Karpas-422 (cell line): ENCODE results near the gene TFCP2L1. TPM values are rescaled to one million over a fixed set of nuclear protein-coding genes. Genes with fewer than 3 reads are reported as not detected.

Source experiments
- DNase-seq: peaks from one replicate; pipeline ENCODE4 v3.0.0-alpha.2; 2015
- H2AFZ ChIP-seq: fragments of 200-600 bp; sonication (generic); 2 replicates; pipeline ENCODE4 v1.6.1; 2014; ENCODE audit warnings: antibody characterized with exemption, low read length, mixed read lengths
- H3K27ac ChIP-seq: fragments of 200-600 bp; sonication (generic); 2 replicates; pipeline ENCODE4 v1.5.1; 2014; ENCODE audit warnings: mild to moderate bottlenecking, low read length, moderate library complexity
- H3K27me3 ChIP-seq: fragments of 200-600 bp; sonication (generic); 2 replicates; pipeline ENCODE4 v1.6.1; 2014; ENCODE audit warnings: low read length, mixed read lengths
- H3K36me3 ChIP-seq: fragments of 200-600 bp; sonication (generic); 2 replicates; pipeline ENCODE4 v1.6.1; 2014; ENCODE audit warnings: low read length, mixed read lengths; ENCODE audit not compliant: insufficient read depth
- H3K4me1 ChIP-seq: fragments of 200-600 bp; sonication (generic); 2 replicates; pipeline ENCODE4 v1.6.1; 2014; ENCODE audit warnings: mild to moderate bottlenecking, low read length, mixed read lengths
- H3K4me2 ChIP-seq: fragments of 200-600 bp; sonication (generic); 2 replicates; pipeline ENCODE4 v1.6.1; 2014; ENCODE audit warnings: low read length, low read depth, mild to moderate bottlenecking; ENCODE audit not compliant: poor library complexity, severe bottlenecking
- H3K4me3 ChIP-seq: fragments of 200-600 bp; sonication (generic); 2 replicates; pipeline ENCODE4 v1.5.1; 2014; ENCODE audit warnings: mild to moderate bottlenecking, antibody characterized with exemption, low read length, mixed read lengths
- H3K79me2 ChIP-seq: fragments of 200-600 bp; sonication (generic); 2 replicates; pipeline ENCODE4 v1.6.1; 2014; ENCODE audit warnings: mild to moderate bottlenecking, low read length, mixed read lengths
- H3K9ac ChIP-seq: fragments of 200-600 bp; sonication (generic); 2 replicates; pipeline ENCODE4 v1.6.0; 2014; ENCODE audit warnings: low read length
- H3K9me2 ChIP-seq: fragments of 200-600 bp; sonication (generic), shearing (Covaris generic); replicated peaks from 2 replicates; pipeline ENCODE4 v1.6.0; 2014; ENCODE audit warnings: mild to moderate bottlenecking, low read length, moderate library complexity; ENCODE audit not compliant: insufficient read depth
- H3K9me3 ChIP-seq: fragments of 300-700, 200-600 bp; sonication (generic); 2 replicates; pipeline ENCODE4 v1.6.1; 2014; ENCODE audit warnings: low read length, mixed read lengths
- H4K20me1 ChIP-seq: fragments of 200-600 bp; sonication (generic); 2 replicates; pipeline ENCODE4 v1.6.1; 2014; ENCODE audit warnings: mild to moderate bottlenecking, antibody characterized with exemption, low read length, low read depth; ENCODE audit not compliant: insufficient read depth
- total RNA-seq: library from RNA; depleted of rRNA; stranded (reverse); fragments of >200 nt; shearing (Covaris generic); gene quantifications from 2 replicates; pipeline ENCODE4 v1.2.3, GENCODE V29; 2014; ENCODE audit warnings: low replicate concordance

TFCP2L1 gene
- total RNA-seq, 1 experiment from 2014 or later = not detected

GRCh38 chr2:121239969-121240368, 45.0 kb downstream of the TFCP2L1 start:
- no peaks in the 10 kb centered on the region for H4K20me1 ChIP-seq
- H3K27ac ChIP-seq = no peak overlapping the region
- no peaks in the 10 kb centered on the region for H3K79me2 ChIP-seq
- no peaks in the 10 kb centered on the region for H3K9me2 ChIP-seq
- H3K36me3 ChIP-seq = no peaks in the 10 kb centered on the region
- no peaks in the 10 kb centered on the region for H3K27me3 ChIP-seq
- no peaks in the 10 kb centered on the region for H3K4me1 ChIP-seq
- DNase-seq = no peak
- no peak overlapping the region for H3K9ac ChIP-seq
- H3K4me3 ChIP-seq = no peak overlapping the region
- no peak overlapping the region for H2AFZ ChIP-seq
- H3K4me2 ChIP-seq = no peak overlapping the region
- H3K9me3 ChIP-seq = no peaks in the 10 kb centered on the region

GRCh38 chr2:121239471-121239870, 45.5 kb downstream of the TFCP2L1 start:
- Histone ChIP-seq H3K36me3 (no peaks in the 10 kb centered on the region), H3K9me3 (no peaks in the 10 kb centered on the region), H3K79me2 (no peaks in the 10 kb centered on the region), H3K9ac (no peak overlapping the region), H3K27me3 (no peaks in the 10 kb centered on the region), H3K4me3 (no peak overlapping the region), H3K27ac (no peak overlapping the region), H3K9me2 (no peaks in the 10 kb centered on the region), H4K20me1 (no peaks in the 10 kb centered on the region), H2AFZ (no peak overlapping the region), H3K4me1 (no peaks in the 10 kb centered on the region), H3K4me2 (no peak overlapping the region)
- no peak for DNase-seq

- no peaks in the 10 kb centered on the region for H3K36me3 ChIP-seq
- no peak overlapping the region for H3K9ac ChIP-seq
- no peak overlapping the region for H2AFZ ChIP-seq
- no peaks in the 10 kb centered on the region for H3K27me3 ChIP-seq
- H3K27ac ChIP-seq = no peak overlapping the region
- H3K9me2 ChIP-seq = no peaks in the 10 kb centered on the region
- H3K4me1 ChIP-seq = no peaks in the 10 kb centered on the region
- no peaks in the 10 kb centered on the region for H4K20me1 ChIP-seq
- H3K4me3 ChIP-seq = no peak overlapping the region
- no peaks in the 10 kb centered on the region for H3K9me3 ChIP-seq
- H3K79me2 ChIP-seq = no peaks in the 10 kb centered on the region
- no peak for DNase-seq
- no peak overlapping the region for H3K4me2 ChIP-seq
Measured at GRCh38 chr2:121238828-121239227, 46.2 kb downstream of the TFCP2L1 start.

- Histone ChIP-seq H3K4me1 (no peaks in the 10 kb centered on the region), H3K36me3 (no peaks in the 10 kb centered on the region), H3K9ac (no peak overlapping the region), H3K79me2 (no peaks in the 10 kb centered on the region), H2AFZ (no peak overlapping the region), H3K9me3 (no peaks in the 10 kb centered on the region), H3K4me3 (no peak overlapping the region), H3K27ac (no peak overlapping the region), H3K4me2 (no peak overlapping the region), H4K20me1 (no peaks in the 10 kb centered on the region), H3K27me3 (no peaks in the 10 kb centered on the region), H3K9me2 (no peaks in the 10 kb centered on the region)
- DNase-seq = no peak
Measured at GRCh38 chr2:121237980-121238665, 46.9 kb downstream of the TFCP2L1 start.

GRCh38 chr2:121237336-121237979, 47.5 kb downstream of the TFCP2L1 start:
- Histone ChIP-seq H3K9me3 (no peaks in the 10 kb centered on the region), H3K27ac (no peak overlapping the region), H2AFZ (no peak overlapping the region), H3K27me3 (no peaks in the 10 kb centered on the region), H3K4me1 (no peaks in the 10 kb centered on the region), H3K9me2 (no peaks in the 10 kb centered on the region), H3K4me3 (no peak overlapping the region), H4K20me1 (no peaks in the 10 kb centered on the region), H3K79me2 (no peaks in the 10 kb centered on the region), H3K9ac (no peak overlapping the region), H3K36me3 (no peaks in the 10 kb centered on the region), H3K4me2 (no peak overlapping the region)
- no peak for DNase-seq

- no peak overlapping the region for H3K4me3 ChIP-seq
- no peaks in the 10 kb centered on the region for H3K9me2 ChIP-seq
- H3K9ac ChIP-seq = no peak overlapping the region
- no peaks in the 10 kb centered on the region for H3K79me2 ChIP-seq
- H2AFZ ChIP-seq = no peak overlapping the region
- H3K4me2 ChIP-seq = no peak overlapping the region
- H3K27ac ChIP-seq = no peak overlapping the region
- no peaks in the 10 kb centered on the region for H4K20me1 ChIP-seq
- no peaks in the 10 kb centered on the region for H3K36me3 ChIP-seq
- DNase-seq = no peak
- no peaks in the 10 kb centered on the region for H3K27me3 ChIP-seq
- no peaks in the 10 kb centered on the region for H3K9me3 ChIP-seq
- H3K4me1 ChIP-seq = no peaks in the 10 kb centered on the region
Measured at GRCh38 chr2:121236650-121237180, 48.3 kb downstream of the TFCP2L1 start.

GRCh38 chr2:121236101-121236640, 48.8 kb downstream of the TFCP2L1 start:
- Histone ChIP-seq H3K9me3 (no peaks in the 10 kb centered on the region), H3K27me3 (no peaks in the 10 kb centered on the region), H3K4me2 (no peak overlapping the region), H3K27ac (no peak overlapping the region), H3K9me2 (no peaks in the 10 kb centered on the region), H3K36me3 (no peaks in the 10 kb centered on the region), H2AFZ (no peak overlapping the region), H4K20me1 (no peaks in the 10 kb centered on the region), H3K9ac (no peak overlapping the region), H3K4me1 (no peaks in the 10 kb centered on the region), H3K79me2 (no peaks in the 10 kb centered on the region), H3K4me3 (no peak overlapping the region)
- DNase-seq = no peak

- Histone ChIP-seq H4K20me1 (no peaks in the 10 kb centered on the region), H3K27ac (no peak overlapping the region), H3K36me3 (no peaks in the 10 kb centered on the region), H3K9me2 (no peaks in the 10 kb centered on the region), H2AFZ (no peak overlapping the region), H3K9ac (no peak overlapping the region), H3K4me1 (no peaks in the 10 kb centered on the region), H3K79me2 (no peaks in the 10 kb centered on the region), H3K4me2 (no peak overlapping the region), H3K27me3 (no peaks in the 10 kb centered on the region), H3K9me3 (no peaks in the 10 kb centered on the region), H3K4me3 (no peak overlapping the region)
- DNase-seq = no peak
Measured at GRCh38 chr2:121235542-121235941, 49.5 kb downstream of the TFCP2L1 start.
